ENCODE data around the gene NKD2.
"Not testable (repeated sequence)": the region's sequence is repeated elsewhere in the genome, so short reads cannot be mapped to it uniquely, and the experiment has no call there.

NKD2 gene

DNA sequence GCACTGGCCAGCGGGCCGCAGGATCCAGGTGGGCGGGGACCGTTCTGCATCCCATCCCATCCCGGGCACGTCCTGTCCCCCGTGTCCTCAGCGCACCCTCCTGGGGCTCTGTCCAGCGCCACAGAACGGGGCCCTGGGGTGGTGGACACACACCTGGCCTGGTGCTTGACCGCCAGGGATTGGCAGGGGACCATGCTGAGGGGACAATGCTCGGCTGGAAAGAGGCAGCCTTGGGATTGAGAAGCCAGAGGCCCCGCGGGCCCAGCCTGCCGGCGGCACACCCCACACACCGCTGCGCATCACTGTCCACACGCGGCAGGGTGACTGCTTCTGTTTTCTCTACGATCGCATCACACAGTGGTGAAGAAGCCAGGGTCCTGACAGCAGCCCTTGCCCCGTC is 70.2 kb downstream of the NKD2 start:
- no peak for TF ChIP-seq CTCF (IDR thresholded peaks at IDR 0.05; ENCODE audit: insufficient read depth, low read depth, low read length, missing control alignments)
- H3K4me3 ChIP-seq (ENCODE audit: low read depth, low read length), result no peak overlapping the region
- DNase-seq (ENCODE audit: low read depth), result no peak

- no peak for DNase-seq (ENCODE audit: low read depth)
- TF ChIP-seq CTCF (IDR thresholded peaks at IDR 0.05; ENCODE audit: insufficient read depth, low read depth, low read length, missing control alignments), result no peak
- H3K4me3 ChIP-seq (ENCODE audit: low read depth, low read length), result no peak overlapping the region
These were observed 70.9 kb downstream of the NKD2 start for GRCh38 chr5:1079486-1079885.

DNA sequence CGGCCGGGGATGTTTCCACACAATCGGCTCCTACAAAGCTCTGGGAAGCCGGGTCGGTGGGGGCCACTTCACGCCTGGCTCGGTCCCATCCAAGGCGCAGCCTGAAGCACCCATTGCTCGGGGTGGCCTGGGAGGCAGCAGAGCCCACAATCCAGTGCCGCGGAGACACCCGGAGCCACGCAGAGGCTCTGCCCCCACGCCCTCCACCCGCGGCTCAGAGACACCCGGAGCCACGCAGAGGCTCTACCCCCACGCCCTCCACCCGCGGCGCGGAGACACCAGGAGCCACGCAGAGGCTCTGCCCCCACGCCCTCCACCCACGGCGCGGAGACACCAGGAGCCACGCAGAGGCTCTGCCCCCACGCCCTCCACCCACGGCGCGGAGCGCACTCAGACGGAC is 71.4 kb downstream of the NKD2 start:
- DNase-seq (ENCODE audit: low read depth), result no peak
- TF ChIP-seq CTCF (IDR thresholded peaks at IDR 0.05; ENCODE audit: insufficient read depth, low read depth, low read length, missing control alignments), result no peak
- no peak overlapping the region for H3K4me3 ChIP-seq (ENCODE audit: low read depth, low read length)

DNA sequence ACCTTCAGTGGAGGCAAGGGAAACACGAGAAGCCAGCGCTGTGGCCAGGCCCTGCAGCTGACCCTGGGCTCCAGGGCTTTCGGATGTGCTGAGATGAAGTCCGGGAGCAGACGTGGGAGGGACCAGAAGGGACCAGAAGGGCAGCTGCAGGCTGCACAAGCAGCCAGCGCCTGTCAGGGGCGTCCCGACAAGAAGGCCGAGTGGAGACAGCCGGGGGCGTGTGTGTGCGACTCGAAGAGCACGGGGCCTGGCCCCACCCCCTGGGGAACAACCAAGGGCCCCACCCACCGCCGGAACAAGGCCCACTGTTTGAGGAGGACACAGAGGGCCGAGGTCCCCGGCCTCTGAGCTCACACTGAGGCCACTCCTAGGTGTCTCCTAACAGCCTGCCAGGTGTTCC is 71.8 kb downstream of the NKD2 start:
- H3K4me3 ChIP-seq (ENCODE audit: low read depth, low read length), result no peak overlapping the region
- no peak for TF ChIP-seq CTCF (IDR thresholded peaks at IDR 0.05; ENCODE audit: insufficient read depth, low read depth, low read length, missing control alignments)
- no peak for DNase-seq (ENCODE audit: low read depth)

DNA sequence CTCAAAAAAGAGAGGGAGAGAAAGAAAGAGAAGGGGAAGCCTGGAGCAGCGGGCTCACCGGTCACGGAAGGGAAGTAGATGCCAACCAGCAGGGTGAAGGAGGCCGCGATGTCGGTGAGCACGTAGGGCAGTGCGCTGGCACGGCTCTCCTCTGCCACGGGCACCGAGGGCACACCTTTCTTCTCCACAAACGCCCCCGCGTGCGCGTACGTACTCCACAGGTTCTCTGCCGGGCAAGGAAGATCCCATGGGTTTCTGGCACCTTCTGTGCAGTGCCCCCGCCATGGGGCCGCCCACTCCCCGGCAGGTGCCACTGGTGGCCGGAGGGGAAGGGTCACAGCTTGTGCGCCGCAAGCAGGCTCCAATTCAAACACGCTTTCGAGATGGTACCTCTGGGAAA is 72.9 kb downstream of the NKD2 start:
- no peak for DNase-seq (ENCODE audit: low read depth)
- no peak for TF ChIP-seq CTCF (IDR thresholded peaks at IDR 0.05; ENCODE audit: insufficient read depth, low read depth, low read length, missing control alignments)
- no peak overlapping the region for H3K4me3 ChIP-seq (ENCODE audit: low read depth, low read length)

- DNase-seq (ENCODE audit: low read depth); H3K4me3 ChIP-seq (ENCODE audit: low read depth, low read length): not testable (repeated sequence)
These were observed 74.4 kb downstream of the NKD2 start for GRCh38 chr5:1083026-1083425.

- TF ChIP-seq CTCF (IDR thresholded peaks at IDR 0.05; ENCODE audit: insufficient read depth, low read depth, low read length, missing control alignments), result no peak
- DNase-seq (ENCODE audit: low read depth), result no peak
- H3K4me3 ChIP-seq (ENCODE audit: low read depth, low read length), result no peak overlapping the region
These were observed 75.4 kb downstream of the NKD2 start for GRCh38 chr5:1083823-1084605.

All from GM12865 (cell line).